Left forelimb (tissue), 1 donor: ENCODE results near the gene SYT12.

Experiments used
- DNase-seq: peaks from one replicate; pipeline ENCODE4 v3.0.0-alpha.2; 2018; ENCODE audit warnings: low spot score

The SYT12 gene

GRCh38 chr11:67056267-67057204, 33.6 kb downstream of the SYT12 start, which contains the start of gene RHOD:
RHOD (plus strand) TSS chr11:67056847; CDS start chr11:67056903, 56 bp downstream.
- DNase-seq: no peak

GRCh38 chr11:67057205-67057672, 34.3 kb downstream of the SYT12 start:
- DNase-seq: no peak

- no peak for DNase-seq
Observed at GRCh38 chr11:67058506-67058905, 35.6 kb downstream of the SYT12 start.

GRCh38 chr11:67059671-67060070, 36.7 kb downstream of the SYT12 start:
- no peak for DNase-seq

GRCh38 chr11:67060111-67060522, 37.2 kb downstream of the SYT12 start:
- no peak for DNase-seq

GRCh38 chr11:67062526-67063373, 39.8 kb downstream of the SYT12 start:
- no peak for DNase-seq

- DNase-seq: no peak
Observed at GRCh38 chr11:67066333-67066709, 43.4 kb downstream of the SYT12 start.

- DNase-seq: no peak
Observed at GRCh38 chr11:67071420-67072284, 48.7 kb downstream of the SYT12 start.

- DNase-seq: no peak
Observed at GRCh38 chr11:67072295-67072694, 49.4 kb downstream of the SYT12 start.

- DNase-seq: no peak
Observed at GRCh38 chr11:67073908-67074307, 51.0 kb downstream of the SYT12 start.

- DNase-seq: no peak
Observed at GRCh38 chr11:67076202-67076601, 53.3 kb downstream of the SYT12 start.

GRCh38 chr11:67079065-67079705, 56.3 kb downstream of the SYT12 start:
- no peak for DNase-seq

GRCh38 chr11:67082071-67082791, 59.3 kb downstream of the SYT12 start:
- no peak for DNase-seq

GRCh38 chr11:67083786-67084366, 60.9 kb downstream of the SYT12 start:
- DNase-seq: no peak

- DNase-seq: no peak
Observed at GRCh38 chr11:67085617-67086016, 62.7 kb downstream of the SYT12 start.

GRCh38 chr11:67090717-67091116, 67.8 kb downstream of the SYT12 start:
- no peak for DNase-seq

GRCh38 chr11:67095214-67095507, 72.2 kb downstream of the SYT12 start:
- DNase-seq: no peak

- no peak for DNase-seq
Observed at GRCh38 chr11:67098799-67099429, 76.0 kb downstream of the SYT12 start.

GRCh38 chr11:67099831-67100324, 76.9 kb downstream of the SYT12 start:
- no peak for DNase-seq
